M059J (cell line): ENCODE measurements around the gene LRRC37A2. TPM values are rescaled to one million over a fixed set of nuclear protein-coding genes. Genes with fewer than 3 reads are reported as not detected.
"Not testable (repeated sequence)": the region's sequence is repeated elsewhere in the genome, so short reads cannot be mapped to it uniquely, and the experiment has no call there.

Experiments used
- DNase-seq: peaks from one replicate; pipeline ENCODE4 v3.0.0-alpha.2; 2012; ENCODE audit warnings: low read depth
- total RNA-seq: library from RNA; depleted of rRNA; stranded (reverse); fragments of >200 nt; shearing (Covaris generic); gene quantifications from 2 replicates; pipeline ENCODE4 v1.2.3, GENCODE V29; 2014; rRNA removed

The LRRC37A2 gene
- total RNA-seq: 2.4 and 3.4 TPM in 2 replicates

DNA sequence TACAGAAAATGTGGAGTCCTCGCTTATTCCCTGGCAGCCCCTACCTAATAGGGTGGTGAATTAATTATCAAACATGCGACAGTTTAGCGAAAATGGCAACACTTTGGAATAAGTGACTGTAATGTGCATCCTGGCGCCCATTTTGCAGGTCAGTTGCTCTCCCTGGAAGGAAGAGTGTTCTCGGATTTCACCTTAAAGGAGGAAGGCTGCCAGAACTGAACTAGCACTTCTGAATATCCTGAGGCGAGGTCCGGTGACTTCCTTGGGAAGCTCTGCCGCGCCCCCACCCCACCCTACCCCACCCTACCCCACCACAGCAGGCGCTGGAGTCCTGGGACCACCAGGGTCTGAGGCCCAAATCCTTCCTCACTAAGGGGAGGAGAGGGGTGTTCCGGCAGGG is at the start of gene LRRC37A2:
Gene LRRC37A2 (plus strand): TSS at position 301 of the 400 bp plus-strand sequence. CDS start 245 bp downstream, outside the sequence.
- not testable (repeated sequence) for DNase-seq

DNA sequence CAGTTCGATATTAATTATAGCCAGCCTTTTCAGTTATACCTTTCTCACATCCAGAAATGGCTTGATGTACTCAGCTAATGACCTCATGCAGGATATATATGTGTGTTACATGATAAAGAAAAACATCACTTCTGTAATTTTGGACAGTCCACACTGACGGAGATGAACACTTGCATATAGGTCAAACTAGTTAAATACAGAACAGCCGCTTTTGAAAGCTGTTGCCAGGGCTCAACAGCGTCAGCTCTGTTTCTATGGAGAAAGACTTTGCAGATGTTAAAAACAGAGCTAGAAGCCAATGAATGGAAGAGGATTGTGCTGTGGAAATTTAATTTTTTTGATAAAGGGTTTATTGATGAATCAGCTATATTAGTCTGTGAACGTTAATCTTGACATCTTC is 44.6 kb upstream of the LRRC37A2 start:
- DNase-seq: not testable (repeated sequence)

GRCh38 chr17:46474489-46474888 is 37.8 kb upstream of the LRRC37A2 start:
- DNase-seq: not testable (repeated sequence)

GRCh38 chr17:46475583-46475982 is 36.7 kb upstream of the LRRC37A2 start:
- not testable (repeated sequence) for DNase-seq

GRCh38 chr17:46478823-46479222 is 33.4 kb upstream of the LRRC37A2 start:
- DNase-seq: not testable (repeated sequence)

- not testable (repeated sequence) for DNase-seq
Observed at GRCh38 chr17:46481310-46481709, 31.0 kb upstream of the LRRC37A2 start.

DNA sequence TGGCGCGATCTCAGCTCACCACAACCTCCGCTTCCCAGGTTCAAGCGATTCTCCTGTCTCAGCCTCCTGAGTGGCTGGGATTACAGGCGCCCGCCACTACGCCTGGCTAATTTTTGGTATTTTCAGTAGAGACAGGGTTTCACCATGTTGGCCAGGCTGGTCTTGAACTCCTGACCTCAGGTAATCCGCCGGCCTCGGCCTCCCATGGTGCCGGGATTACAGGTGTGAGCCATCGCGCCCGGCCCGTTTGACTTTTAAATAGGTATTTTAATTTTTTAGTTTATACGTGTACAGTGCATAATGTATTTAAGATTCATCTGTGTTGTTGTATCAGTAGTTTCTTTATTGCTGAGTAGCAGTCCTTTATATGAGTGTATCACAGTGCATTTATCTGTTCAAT is 20.2 kb upstream of the LRRC37A2 start:
- not testable (repeated sequence) for DNase-seq

DNA sequence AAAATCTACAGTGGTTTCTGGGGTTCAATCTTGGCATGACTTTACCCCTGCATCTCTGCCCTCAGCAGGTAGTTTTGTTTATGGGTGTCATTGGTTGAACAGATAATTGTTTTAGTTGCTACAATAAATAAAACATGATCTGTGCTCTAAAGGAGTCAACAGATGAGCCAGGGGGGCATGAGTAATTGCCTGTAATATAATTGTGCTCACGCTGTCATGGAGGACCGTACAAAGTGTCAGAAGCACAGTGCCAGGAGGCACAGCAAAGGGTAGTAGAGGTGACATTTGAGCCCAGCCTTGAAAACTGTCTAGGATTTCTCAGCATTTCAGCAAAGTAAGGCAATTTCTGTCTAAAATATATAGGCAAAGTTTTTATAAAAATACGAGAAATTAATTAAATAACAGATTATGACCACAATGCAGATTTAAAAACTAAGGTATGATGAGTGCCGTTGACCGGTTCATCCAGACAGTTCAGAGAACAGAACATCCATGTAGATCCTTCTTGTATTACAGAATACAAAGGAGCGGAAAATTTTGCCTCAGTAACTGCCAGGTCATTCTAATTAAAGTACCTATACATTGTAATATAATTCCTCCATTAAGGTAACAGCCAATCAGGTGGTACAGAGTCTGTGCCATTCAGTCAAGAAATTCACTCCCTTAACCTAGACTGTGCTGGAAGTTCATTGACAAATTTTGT is 12.7 kb upstream of the LRRC37A2 start:
- peak; percentile 4 for DNase-seq

GRCh38 chr17:46505896-46506295 is 6.4 kb upstream of the LRRC37A2 start:
- DNase-seq: not testable (repeated sequence)

- not testable (repeated sequence) for DNase-seq
Observed at GRCh38 chr17:46534716-46535115, 22.4 kb downstream of the LRRC37A2 start.

DNA sequence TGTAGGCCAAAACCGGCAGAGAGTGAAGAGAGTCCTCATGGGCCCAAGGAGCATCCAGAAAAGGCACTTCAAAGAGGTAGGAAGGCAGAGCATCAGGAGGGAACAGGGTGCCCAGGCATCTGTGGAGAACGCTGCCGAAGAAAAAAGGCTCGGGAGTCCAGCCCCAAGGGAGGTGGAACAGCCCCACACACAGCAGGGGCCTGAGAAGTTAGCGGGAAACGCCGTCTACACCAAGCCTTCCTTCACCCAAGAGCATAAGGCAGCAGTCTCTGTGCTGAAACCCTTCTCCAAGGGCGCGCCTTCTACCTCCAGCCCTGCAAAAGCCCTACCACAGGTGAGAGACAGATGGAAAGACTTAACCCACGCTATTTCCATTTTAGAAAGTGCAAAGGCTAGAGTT is 36.3 kb downstream of the LRRC37A2 start:
- not testable (repeated sequence) for DNase-seq

DNA sequence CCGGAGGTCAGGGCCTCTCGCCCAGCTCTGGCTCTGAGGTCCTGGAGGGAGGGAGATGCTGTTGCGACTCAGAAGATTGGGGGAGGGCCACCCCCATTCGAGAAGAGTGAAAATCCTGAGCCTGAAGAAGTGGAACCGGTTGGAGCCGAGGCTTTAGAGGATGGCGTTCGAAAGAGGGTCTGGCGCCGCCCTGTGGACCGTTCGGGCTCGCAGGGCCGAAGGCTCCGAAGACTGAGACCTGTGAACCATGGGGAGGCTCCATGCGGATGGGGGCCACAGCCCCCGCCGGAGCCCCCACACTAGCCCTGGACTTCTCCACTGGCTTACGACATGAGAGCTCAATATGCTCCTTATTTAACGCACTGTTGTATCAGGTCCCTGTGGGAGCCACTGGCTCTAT is 46.9 kb downstream of the LRRC37A2 start:
- not testable (repeated sequence) for DNase-seq

DNA sequence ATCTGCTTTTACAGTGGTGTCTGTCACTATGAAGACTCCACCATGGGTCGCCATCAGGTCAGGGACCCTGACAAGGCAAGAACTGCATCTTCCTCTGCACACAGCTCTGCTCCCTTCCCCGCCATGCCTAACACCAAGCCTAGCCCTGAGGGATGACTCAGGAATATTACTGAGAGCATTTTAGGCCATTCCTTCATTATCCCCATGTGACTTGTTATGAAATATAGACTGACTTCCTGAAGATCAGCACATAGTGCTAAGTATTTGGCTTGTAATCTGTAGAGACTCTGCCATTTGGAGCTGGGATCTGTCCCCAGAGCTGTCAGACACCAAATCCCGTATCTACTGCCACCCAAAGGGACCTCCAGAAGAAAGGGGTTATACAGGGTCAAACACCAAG is 47.8 kb downstream of the LRRC37A2 start:
- not testable (repeated sequence) for DNase-seq

DNA sequence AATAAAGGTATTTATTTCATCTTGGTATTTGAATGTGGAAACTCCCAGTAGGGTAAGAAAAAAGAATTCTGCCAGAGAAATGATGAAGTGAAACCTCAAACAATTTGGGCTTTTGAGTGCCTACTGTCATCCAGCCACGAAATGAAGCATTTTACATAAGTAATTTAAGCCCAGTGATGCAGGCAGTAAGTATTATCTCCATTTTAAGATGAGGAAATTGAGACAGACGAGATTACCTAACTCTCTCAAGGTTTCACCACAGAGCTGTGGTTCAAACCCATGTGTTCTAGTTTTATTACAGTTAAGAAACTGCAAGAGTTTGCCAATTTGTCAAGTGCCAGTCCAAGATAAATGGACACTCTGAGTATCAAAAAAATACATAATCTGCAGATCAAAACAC is 54.0 kb downstream of the LRRC37A2 start:
- not testable (repeated sequence) for DNase-seq

DNA sequence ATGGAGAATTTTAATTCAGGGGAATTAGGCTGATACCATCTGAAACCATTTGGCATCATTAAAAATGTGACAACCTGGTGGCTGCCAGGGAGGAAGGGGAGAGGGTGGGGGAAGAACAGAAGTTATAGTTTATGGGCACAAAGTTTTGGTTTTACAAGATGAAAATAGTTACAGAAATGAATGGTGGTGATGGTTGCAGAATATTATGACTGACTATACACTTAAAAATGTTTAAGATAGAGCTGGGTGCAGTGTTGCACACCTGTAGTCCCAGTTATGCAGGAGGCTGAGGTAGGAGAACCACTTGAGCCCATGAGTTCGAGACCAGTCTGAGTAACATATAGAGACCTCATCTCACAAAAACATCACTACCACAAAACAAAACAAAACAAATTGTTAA is 54.7 kb downstream of the LRRC37A2 start:
- not testable (repeated sequence) for DNase-seq

- not testable (repeated sequence) for DNase-seq
Observed at GRCh38 chr17:46571796-46572195, 59.5 kb downstream of the LRRC37A2 start.

DNA sequence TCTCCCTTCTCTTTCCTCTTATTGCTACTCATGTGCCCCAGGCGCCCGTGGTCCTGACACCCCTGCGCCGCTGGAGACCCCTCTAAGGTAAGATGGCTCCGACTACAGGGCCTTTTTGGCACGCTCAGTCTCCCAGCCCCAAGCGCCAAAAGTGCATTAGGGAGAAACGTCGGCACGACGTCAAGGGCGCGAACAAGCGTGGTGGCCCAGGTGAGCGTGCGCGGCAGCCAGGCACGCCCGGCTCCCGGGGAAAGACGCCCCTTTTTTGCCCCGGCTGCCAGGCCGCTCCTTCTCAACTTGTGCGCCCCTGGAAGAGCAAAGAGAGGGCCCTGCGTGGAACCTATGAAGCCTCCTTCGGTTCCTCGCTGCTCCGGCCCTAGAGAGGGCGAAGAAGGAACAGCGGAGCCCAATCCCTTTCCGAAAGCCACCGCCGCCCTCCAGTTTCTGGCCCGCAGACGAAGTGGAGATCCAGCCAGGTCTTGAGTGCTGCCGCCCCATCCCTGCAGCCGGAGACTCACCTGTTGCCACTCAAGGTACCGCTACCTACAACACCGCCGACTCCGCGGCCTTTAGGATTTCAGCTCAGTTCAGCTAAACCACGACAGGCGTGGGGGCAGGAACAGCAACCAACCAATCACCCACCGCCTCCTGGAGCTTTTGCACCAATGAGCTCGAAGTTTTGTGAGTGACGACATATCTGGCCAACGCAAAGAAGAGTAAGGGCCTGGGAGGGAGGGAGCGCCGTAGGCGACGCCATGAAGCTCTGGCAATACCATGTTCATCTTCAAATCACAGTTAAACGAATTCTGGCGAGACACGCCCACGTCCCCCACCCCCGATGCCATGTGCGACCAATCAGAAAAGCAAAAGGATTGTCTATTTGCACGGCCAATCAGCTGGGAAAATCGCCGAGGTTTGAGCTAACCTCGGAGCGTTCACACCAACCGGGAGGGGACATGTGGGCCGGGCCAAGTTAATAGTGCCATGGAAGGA is 67.1 kb downstream of the LRRC37A2 start, which contains the start of gene ARL17A:
Gene ARL17A (minus strand): TSS at position 609 of the 993 bp plus-strand sequence. CDS start 3,369 bp downstream, outside the sequence.
- DNase-seq: not testable (repeated sequence)

- DNase-seq: not testable (repeated sequence)
Observed at GRCh38 chr17:46580082-46580481, 67.8 kb downstream of the LRRC37A2 start.

DNA sequence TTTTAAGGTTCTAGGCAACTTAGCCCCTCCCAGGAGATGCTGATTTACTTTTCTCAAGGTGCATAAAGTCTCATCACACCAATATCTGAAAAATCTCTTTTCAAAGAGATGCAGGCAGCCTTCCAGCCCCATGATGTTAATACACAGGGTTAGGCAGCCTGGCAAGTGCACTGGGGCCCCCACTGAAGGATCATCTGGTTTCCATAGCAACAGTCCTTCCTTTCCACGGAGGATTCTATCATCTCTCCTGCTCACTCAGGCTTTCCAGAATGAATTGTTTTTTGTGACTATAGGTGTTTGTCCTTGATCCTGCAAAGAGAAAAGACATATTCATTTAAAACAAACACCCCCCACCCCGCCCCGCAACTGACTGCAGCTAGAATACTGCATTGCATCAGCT is 73.2 kb downstream of the LRRC37A2 start:
- DNase-seq: not testable (repeated sequence)

- DNase-seq: not testable (repeated sequence)
Observed at GRCh38 chr17:46590157-46591146, 78.2 kb downstream of the LRRC37A2 start, which contains the start of gene NSF. TSS of gene NSF (plus strand) at chr17:46590669. CDS start at chr17:46590776, 107 bp downstream.

GRCh38 chr17:46591332-46591731 is 79.1 kb downstream of the LRRC37A2 start:
- DNase-seq: not testable (repeated sequence)
